RPMI7951 (cell line): Measurements from ENCODE around the gene TIGIT. TPM values are rescaled to one million over a fixed set of nuclear protein-coding genes. Genes with fewer than 3 reads are reported as not detected.

Experiments used
- DNase-seq: peaks from one replicate; pipeline ENCODE4 v3.0.0-alpha.2; 2012; ENCODE audit warnings: low read depth
- total RNA-seq: library from RNA; depleted of rRNA; stranded (reverse); fragments of >200 nt; shearing (Covaris generic); gene quantifications from 2 replicates; pipeline ENCODE4 v1.2.3, GENCODE V29; 2014

The TIGIT gene
- total RNA-seq, 1 experiment from 2014 or later = not detected

- no peak for DNase-seq
Observed at GRCh38 chr3:114310695-114311094, 16.9 kb downstream of the TIGIT start.

GRCh38 chr3:114313426-114313825 is 19.6 kb downstream of the TIGIT start:
- DNase-seq = no peak

GRCh38 chr3:114314282-114314681 is 20.5 kb downstream of the TIGIT start:
- no peak for DNase-seq

GRCh38 chr3:114318295-114318694 is 24.5 kb downstream of the TIGIT start:
- DNase-seq = no peak

GRCh38 chr3:114319453-114319852 is 25.6 kb downstream of the TIGIT start:
- peak; percentile 46 for DNase-seq

- no peak for DNase-seq
Observed at GRCh38 chr3:114320246-114320645, 26.4 kb downstream of the TIGIT start.

GRCh38 chr3:114323546-114324254 is 29.9 kb downstream of the TIGIT start:
- DNase-seq = no peak

- DNase-seq = no peak
Observed at GRCh38 chr3:114327665-114328064, 33.8 kb downstream of the TIGIT start.

- no peak for DNase-seq
Observed at GRCh38 chr3:114328345-114328744, 34.5 kb downstream of the TIGIT start.

GRCh38 chr3:114329823-114330222 is 36.0 kb downstream of the TIGIT start:
- DNase-seq = no peak

GRCh38 chr3:114331007-114331406 is 37.2 kb downstream of the TIGIT start:
- no peak for DNase-seq

- DNase-seq = no peak
Observed at GRCh38 chr3:114331710-114332109, 37.9 kb downstream of the TIGIT start.

- DNase-seq = no peak
Observed at GRCh38 chr3:114332342-114333179, 38.7 kb downstream of the TIGIT start.

GRCh38 chr3:114333180-114333922 is 39.5 kb downstream of the TIGIT start:
- DNase-seq = no peak

GRCh38 chr3:114333923-114334240 is 40.1 kb downstream of the TIGIT start:
- DNase-seq = no peak

- DNase-seq = peak; percentile 13
Observed at GRCh38 chr3:114336122-114336697, 42.4 kb downstream of the TIGIT start.

- no peak for DNase-seq
Observed at GRCh38 chr3:114336857-114337256, 43.0 kb downstream of the TIGIT start.

- DNase-seq = no peak
Observed at GRCh38 chr3:114338651-114339357, 45.0 kb downstream of the TIGIT start.

GRCh38 chr3:114344492-114344891 is 50.7 kb downstream of the TIGIT start:
- no peak for DNase-seq

- DNase-seq = no peak
Observed at GRCh38 chr3:114350271-114350670, 56.4 kb downstream of the TIGIT start.

- no peak for DNase-seq
Observed at GRCh38 chr3:114350690-114351089, 56.9 kb downstream of the TIGIT start.
